ENCODE results near the gene TMEM18. TPM values are rescaled to one million over a fixed set of nuclear protein-coding genes. Genes with fewer than 3 reads are reported as not detected.

The TMEM18 gene
- total and polyA plus RNA-seq, 2 donors (not counting 1 experiment from before 2014, with no cell fraction given): 15.2 to 39.7 TPM

DNA sequence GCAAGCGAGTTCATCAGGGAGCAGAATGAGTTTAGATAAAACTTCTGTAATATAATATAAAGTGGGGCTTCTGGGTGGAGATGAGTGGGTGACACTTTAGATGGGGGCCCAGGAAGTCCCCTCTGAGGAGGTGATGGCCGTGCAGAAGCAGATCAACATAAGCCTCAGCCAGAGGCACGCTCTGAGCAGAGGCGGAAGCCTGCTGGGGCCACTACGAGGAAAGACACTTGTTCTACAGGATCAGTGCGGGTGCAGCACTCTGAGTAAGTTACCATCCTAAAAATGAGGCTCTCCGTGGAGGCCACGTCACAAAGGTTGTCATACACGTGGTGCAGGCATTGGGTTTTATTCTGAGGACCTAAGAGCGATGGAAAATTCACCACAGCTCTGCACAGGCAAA lies 22.3 kb downstream of the TMEM18 start:
- Histone ChIP-seq H3K79me2 (ENCODE audit: control insufficient read depth, insufficient read depth, low read length) (no peaks in the 10 kb centered on the region), H3K4me1 (ENCODE audit: control insufficient read depth, extremely low read depth, insufficient read depth, low read length) (no peaks in the 10 kb centered on the region), H3K36me3 (ENCODE audit: control insufficient read depth, insufficient read depth, low read length) (no peaks in the 10 kb centered on the region), H3K4me2 (ENCODE audit: extremely low read depth, insufficient read depth, low read length) (no peak overlapping the region), H3K4me3 (replicated peaks in 1 of 4; ENCODE audit: control extremely low read depth in 1 of 4, insufficient read depth in 1 of 4, low read depth in 3 of 4, low read length in 4 of 4) (no peak overlapping the region), H3K9ac (ENCODE audit: insufficient read depth, low read length) (no peak overlapping the region), H2AFZ (ENCODE audit: low read length) (no peak overlapping the region), H3K27me3 (ENCODE audit: control insufficient read depth, insufficient read depth, low read length) (no peaks in the 10 kb centered on the region), H3K9me3 (ENCODE audit: control insufficient read depth, insufficient read depth, low read depth, low read length) (no peaks in the 10 kb centered on the region), H4K20me1 (ENCODE audit: control insufficient read depth, extremely low read depth, insufficient read depth, low read length) (no peaks in the 10 kb centered on the region), H3K27ac (ENCODE audit: insufficient read depth, low read length) (no peak overlapping the region)
- DNase-seq (ENCODE audit: low read depth in 2 of 2): no peak
- TF ChIP-seq, protein P1, sequence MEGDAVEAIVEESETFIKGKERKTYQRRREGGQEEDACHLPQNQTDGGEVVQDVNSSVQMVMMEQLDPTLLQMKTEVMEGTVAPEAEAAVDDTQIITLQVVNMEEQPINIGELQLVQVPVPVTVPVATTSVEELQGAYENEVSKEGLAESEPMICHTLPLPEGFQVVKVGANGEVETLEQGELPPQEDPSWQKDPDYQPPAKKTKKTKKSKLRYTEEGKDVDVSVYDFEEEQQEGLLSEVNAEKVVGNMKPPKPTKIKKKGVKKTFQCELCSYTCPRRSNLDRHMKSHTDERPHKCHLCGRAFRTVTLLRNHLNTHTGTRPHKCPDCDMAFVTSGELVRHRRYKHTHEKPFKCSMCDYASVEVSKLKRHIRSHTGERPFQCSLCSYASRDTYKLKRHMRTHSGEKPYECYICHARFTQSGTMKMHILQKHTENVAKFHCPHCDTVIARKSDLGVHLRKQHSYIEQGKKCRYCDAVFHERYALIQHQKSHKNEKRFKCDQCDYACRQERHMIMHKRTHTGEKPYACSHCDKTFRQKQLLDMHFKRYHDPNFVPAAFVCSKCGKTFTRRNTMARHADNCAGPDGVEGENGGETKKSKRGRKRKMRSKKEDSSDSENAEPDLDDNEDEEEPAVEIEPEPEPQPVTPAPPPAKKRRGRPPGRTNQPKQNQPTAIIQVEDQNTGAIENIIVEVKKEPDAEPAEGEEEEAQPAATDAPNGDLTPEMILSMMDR (conservative IDR thresholded peaks at IDR 0.05 in 1 of 2, IDR thresholded peaks at IDR 0.05 in 1 of 2; ENCODE audit: low read depth in 1 of 2, low read length in 2 of 2): no peak
- no peak for TF ChIP-seq EZH2 (IDR thresholded peaks at IDR 0.05; ENCODE audit: low read length, missing control alignments)

DNA sequence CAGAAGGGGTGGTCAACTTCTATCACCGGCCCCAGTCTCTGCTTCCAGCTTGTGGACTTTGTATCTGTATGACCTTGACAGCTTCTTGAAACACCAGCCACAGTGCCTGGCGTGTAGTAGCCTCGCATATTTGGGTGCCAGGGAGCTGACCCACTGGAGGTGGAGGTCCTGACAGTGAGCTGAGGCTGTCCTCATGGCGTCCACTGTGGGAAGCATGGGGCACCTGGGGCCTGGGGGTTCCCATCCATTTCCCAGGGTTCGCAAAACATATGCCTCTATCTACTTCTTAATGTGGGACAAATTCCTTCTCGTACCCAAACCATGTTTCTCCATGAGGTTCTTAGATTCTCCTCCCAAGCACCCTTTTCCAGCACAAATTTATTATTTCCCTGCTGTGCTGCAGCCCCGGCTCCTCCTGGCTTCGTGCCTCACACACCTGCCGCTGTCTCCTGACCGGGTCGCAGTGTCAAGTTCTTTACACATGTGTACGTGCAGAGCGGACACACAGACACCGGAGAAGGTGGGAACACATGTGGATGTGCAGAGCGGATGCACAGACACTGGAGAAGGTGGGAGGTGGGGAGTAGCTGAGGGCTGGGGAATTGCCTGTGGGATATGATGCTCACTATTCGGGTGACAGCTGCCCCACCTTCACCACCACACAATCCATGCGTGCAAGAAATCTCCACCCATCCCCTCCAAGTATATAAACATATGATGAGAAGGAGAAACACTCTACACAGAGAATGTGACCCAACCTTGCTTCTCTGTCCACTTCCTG lies 23.4 kb downstream of the TMEM18 start:
- Histone ChIP-seq H3K27me3 (ENCODE audit: control insufficient read depth, insufficient read depth, low read length) (no peaks in the 10 kb centered on the region), H3K4me1 (ENCODE audit: control insufficient read depth, extremely low read depth, insufficient read depth, low read length) (no peaks in the 10 kb centered on the region), H2AFZ (ENCODE audit: low read length) (no peak overlapping the region), H3K9ac (ENCODE audit: insufficient read depth, low read length) (no peak overlapping the region), H4K20me1 (ENCODE audit: control insufficient read depth, extremely low read depth, insufficient read depth, low read length) (no peaks in the 10 kb centered on the region), H3K4me3 (replicated peaks in 1 of 4; ENCODE audit: control extremely low read depth in 1 of 4, insufficient read depth in 1 of 4, low read depth in 3 of 4, low read length in 4 of 4) (no peak overlapping the region), H3K36me3 (ENCODE audit: control insufficient read depth, insufficient read depth, low read length) (no peaks in the 10 kb centered on the region), H3K4me2 (ENCODE audit: extremely low read depth, insufficient read depth, low read length) (no peak overlapping the region), H3K9me3 (ENCODE audit: control insufficient read depth, insufficient read depth, low read depth, low read length) (no peaks in the 10 kb centered on the region), H3K79me2 (ENCODE audit: control insufficient read depth, insufficient read depth, low read length) (no peaks in the 10 kb centered on the region), H3K27ac (ENCODE audit: insufficient read depth, low read length) (no peak overlapping the region)
- no peak for TF ChIP-seq EZH2 (IDR thresholded peaks at IDR 0.05; ENCODE audit: low read length, missing control alignments)
- TF ChIP-seq, protein P1 (conservative IDR thresholded peaks at IDR 0.05 in 1 of 2, IDR thresholded peaks at IDR 0.05 in 1 of 2; ENCODE audit: low read depth in 1 of 2, low read length in 2 of 2): no peak
- DNase-seq (ENCODE audit: low read depth in 2 of 2): no peak

DNA sequence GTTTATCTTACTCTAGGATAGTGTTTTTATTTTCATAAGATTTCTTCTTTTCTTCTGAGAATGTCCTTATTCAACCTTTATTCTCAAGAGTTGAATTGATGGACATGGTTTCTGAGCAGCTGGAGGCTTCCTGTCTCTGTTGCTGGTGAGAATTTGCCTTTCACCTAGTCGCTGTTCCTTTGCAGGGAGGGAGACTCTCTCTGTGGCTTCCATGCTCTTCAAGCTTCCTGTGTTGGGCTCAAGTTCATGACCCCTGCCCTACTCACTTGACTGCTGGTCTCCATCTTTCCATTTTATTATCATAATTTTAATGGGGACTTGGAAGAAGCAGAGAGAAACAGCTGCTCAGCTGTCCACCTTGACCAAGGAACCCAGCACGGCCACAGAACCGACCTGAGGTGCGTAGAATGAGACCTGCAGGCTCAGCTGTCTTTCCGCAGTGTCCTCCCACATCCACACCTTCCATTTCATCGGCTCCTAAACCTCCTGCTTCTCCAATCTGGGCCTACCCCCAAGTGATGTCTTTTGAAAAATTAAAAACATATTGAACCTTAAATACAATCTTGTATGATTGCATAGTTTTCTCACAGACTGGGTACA lies 24.2 kb downstream of the TMEM18 start:
- no peak overlapping the region for H3K4me2 ChIP-seq (ENCODE audit: extremely low read depth, insufficient read depth, low read length)
- no peak for TF ChIP-seq EZH2 (IDR thresholded peaks at IDR 0.05; ENCODE audit: low read length, missing control alignments)
- TF ChIP-seq, protein P1 (conservative IDR thresholded peaks at IDR 0.05 in 1 of 2, IDR thresholded peaks at IDR 0.05 in 1 of 2; ENCODE audit: low read depth in 1 of 2, low read length in 2 of 2): no peak
- no peaks in the 10 kb centered on the region for H3K27me3 ChIP-seq (ENCODE audit: control insufficient read depth, insufficient read depth, low read length)
- H3K4me3 ChIP-seq (replicated peaks in 1 of 4; ENCODE audit: control extremely low read depth in 1 of 4, insufficient read depth in 1 of 4, low read depth in 3 of 4, low read length in 4 of 4): no peak overlapping the region
- H3K27ac ChIP-seq (ENCODE audit: insufficient read depth, low read length): no peak overlapping the region
- no peaks in the 10 kb centered on the region for H4K20me1 ChIP-seq (ENCODE audit: control insufficient read depth, extremely low read depth, insufficient read depth, low read length)
- DNase-seq (ENCODE audit: low read depth in 2 of 2): no peak
- H3K36me3 ChIP-seq (ENCODE audit: control insufficient read depth, insufficient read depth, low read length): no peaks in the 10 kb centered on the region
- H3K79me2 ChIP-seq (ENCODE audit: control insufficient read depth, insufficient read depth, low read length): no peaks in the 10 kb centered on the region
- H3K4me1 ChIP-seq (ENCODE audit: control insufficient read depth, extremely low read depth, insufficient read depth, low read length): no peaks in the 10 kb centered on the region
- H2AFZ ChIP-seq (ENCODE audit: low read length): no peak overlapping the region
- H3K9me3 ChIP-seq (ENCODE audit: control insufficient read depth, insufficient read depth, low read depth, low read length): no peaks in the 10 kb centered on the region
- no peak overlapping the region for H3K9ac ChIP-seq (ENCODE audit: insufficient read depth, low read length)

Data from fibroblast of lung (primary cell).